Panc1 (cell line): ENCODE measurements around the gene LRIT3. TPM values are rescaled to one million over a fixed set of nuclear protein-coding genes. Genes with fewer than 3 reads are reported as not detected.

Experiments used
- ATAC-seq: fragments of 200-7000 bp; cut with Tn5 transposase; 2 replicates; pipeline ENCODE4 v1.9.1; 2020; ENCODE audit warnings: mild to moderate bottlenecking, moderate library complexity
- BruUV-seq: library from RNA; stranded (reverse); fragments of 400-500 nt; replicated peaks from 2 replicates; lab custom pipeline; 2021; lab: Mats Ljungman, UMichigan
- CTCF ChIA-PET: fragments of 300-600 bp; sonication (Branson Sonifier 250); formaldehyde crosslinking; loops from one replicate; lab custom pipeline; 2022; ENCODE audit warnings: antibody characterized with exemption; lab: Charles Lee
- POLR2A ChIA-PET: fragments of 300-600 bp; sonication (Branson Sonifier 250); formaldehyde crosslinking; loops from one replicate; lab custom pipeline; 2022; ENCODE audit warnings: antibody characterized with exemption; lab: Charles Lee
- DNase-seq: peaks from one replicate; pipeline ENCODE4 v3.0.0-alpha.2; 2010; ENCODE audit warnings: low read depth, low spot score
- H3K27ac ChIP-seq: 2 replicates; pipeline ENCODE4 v1.5.1; 2011; ENCODE audit warnings: mild to moderate bottlenecking, low read length, inconsistent platforms
- H3K27me3 ChIP-seq: fragments of 200-500 bp; sonication (Bioruptor generic); 2 replicates; pipeline ENCODE4 v1.6.0; 2014; ENCODE audit warnings: low read length, inconsistent platforms; ENCODE audit not compliant: control insufficient read depth, insufficient read depth
- H3K36me3 ChIP-seq: fragments of 200-500 bp; sonication (Bioruptor generic); 2 replicates; pipeline ENCODE4 v1.5.1; 2014; ENCODE audit warnings: inconsistent platforms, mild to moderate bottlenecking, low read length, moderate library complexity; ENCODE audit not compliant: control insufficient read depth, insufficient read depth
- H3K4me1 ChIP-seq: 2 replicates; pipeline ENCODE4 v1.5.1; 2011; ENCODE audit warnings: inconsistent platforms, mild to moderate bottlenecking, low read length, moderate library complexity; ENCODE audit not compliant: control insufficient read depth, insufficient read depth
- H3K4me3 ChIP-seq, 2 experiments: 2 replicates each; pipeline ENCODE4 v1.5.1; 2011 to 2012; ENCODE audit warnings: low read depth in 2 of 2, low read length in 2 of 2, mild to moderate bottlenecking in 2 of 2, inconsistent platforms in 1 of 2, moderate library complexity in 1 of 2
- H3K9me3 ChIP-seq: fragments of 200-500 bp; sonication (Bioruptor generic); 2 replicates; pipeline ENCODE4 v1.5.1; 2014; ENCODE audit warnings: low read depth, mild to moderate bottlenecking, inconsistent platforms, low read length, moderate library complexity; ENCODE audit not compliant: control insufficient read depth, insufficient read depth
- CTCF ChIP-seq: fragments of 450-650 bp; IDR thresholded peaks from 2 replicates; pipeline ENCODE4 v1.5.1; 2017; ENCODE audit warnings: mild to moderate bottlenecking
- POLR2AphosphoS5 ChIP-seq: IDR thresholded peaks from 2 replicates; pipeline ENCODE4 v1.6.1; 2012; ENCODE audit warnings: mild to moderate bottlenecking, low read depth, low read length, moderate library complexity
- SIN3A ChIP-seq: IDR thresholded peaks from 2 replicates; pipeline ENCODE4 v1.6.1; 2012; ENCODE audit warnings: low read depth, mild to moderate bottlenecking, low read length, moderate library complexity, borderline replicate concordance; ENCODE audit not compliant: insufficient read depth
- TCF7L2 ChIP-seq: IDR thresholded peaks from 2 replicates; pipeline ENCODE4 v1.6.1; 2011; ENCODE audit warnings: mild to moderate bottlenecking, low read depth, low read length, inconsistent platforms
- in situ Hi-C: cut with HindIII; loops from 2 replicates; pipeline ENCODE4 v1.10.0; 2016; ENCODE audit warnings: low sequenced_read_pairs, low pct_unique_long_range_greater_than_20kb
- intact Hi-C: fragments of 100-400 bp; cut with micrococcal nuclease; formaldehyde crosslinking; loops from one replicate; pipeline ENCODE4 v1.10.0; 2022; ENCODE audit not compliant: unreplicated experiment
- total RNA-seq: library from RNA; stranded (reverse); gene quantifications from one replicate; pipeline ENCODE4 v1.2.1, GENCODE V29; 2021; ENCODE audit not compliant: unreplicated experiment
- TF ChIP-seq, protein P1 (sequence below), 2 experiments: IDR thresholded peaks; 2 replicates each; pipeline ENCODE4 v1.6.1; 2011 to 2012; ENCODE audit warnings: low read depth in 2 of 2, control low read depth in 1 of 2, low read length in 1 of 2, mild to moderate bottlenecking in 1 of 2, moderate library complexity in 1 of 2; ENCODE audit not compliant: insufficient read depth in 1 of 2

Gene LRIT3
- total RNA-seq, 1 experiment from 2014 or later, result 0.05 TPM

DNA sequence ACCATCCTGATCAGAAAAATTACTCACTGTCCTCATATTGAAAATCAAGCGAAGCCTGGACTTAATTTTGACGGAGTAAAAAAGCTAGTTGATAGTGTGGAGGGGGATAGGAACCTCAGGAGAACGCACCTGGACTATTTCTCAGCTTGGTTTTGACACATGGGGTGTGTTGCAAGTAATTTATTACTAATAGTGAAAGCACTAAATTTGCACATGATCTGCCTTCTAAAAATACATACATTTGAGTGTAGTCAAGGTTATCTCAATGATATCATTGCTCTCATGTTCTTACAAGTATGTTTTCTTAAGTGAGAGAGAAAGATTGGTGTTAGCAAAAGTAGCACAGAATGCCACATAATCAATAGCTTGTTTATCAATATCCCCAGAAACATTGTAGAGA is 29.5 kb downstream of the LRIT3 start:
- Histone ChIP-seq H3K36me3 (no peaks in the 10 kb centered on the region), H3K4me3 (no peak overlapping the region), H3K27ac (no peak overlapping the region), H3K9me3 (no peaks in the 10 kb centered on the region), H3K27me3 (no peaks in the 10 kb centered on the region), H3K4me1 (no peaks in the 10 kb centered on the region)
- no peak for TF ChIP-seq TCF7L2
- no peak for TF ChIP-seq SIN3A
- intact Hi-C loops, result no loop called here
- ChIA-PET POLR2A (no interaction called here), CTCF (no interaction called here)
- in situ Hi-C loops, result no loop called here
- BruUV-seq, result no TSS peak
- ATAC-seq (no peak), DNase-seq (no peak)

DNA sequence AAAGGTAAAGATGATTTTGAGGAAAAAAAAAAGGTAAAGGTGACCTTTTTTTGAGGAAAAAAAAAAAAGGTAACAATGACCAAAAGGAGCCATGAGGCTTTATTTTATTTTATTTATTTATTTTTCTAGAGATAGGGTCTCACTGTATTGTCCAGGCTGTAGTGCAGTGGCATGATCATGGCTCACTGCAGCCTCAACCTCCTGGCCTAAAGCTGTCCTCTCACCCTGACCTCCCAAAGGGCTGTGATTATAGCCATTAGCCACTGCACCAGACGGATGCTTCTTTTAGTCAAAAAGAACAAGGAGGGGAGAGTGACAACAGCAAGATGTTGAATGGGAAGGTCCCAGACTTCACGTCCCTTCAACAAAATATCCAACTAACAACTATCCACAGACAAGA is 30.4 kb downstream of the LRIT3 start:
- ChIA-PET POLR2A (no interaction called here), CTCF (no interaction called here)
- DNase-seq, result no peak
- Histone ChIP-seq H3K9me3 (no peaks in the 10 kb centered on the region), H3K36me3 (no peaks in the 10 kb centered on the region), H3K27ac (no peak overlapping the region), H3K4me1 (no peaks in the 10 kb centered on the region), H3K4me3 (no peak overlapping the region), H3K27me3 (no peaks in the 10 kb centered on the region)
- no peak for ATAC-seq
- in situ Hi-C loops (no loop called here), intact Hi-C loops (no loop called here)
- no TSS peak for BruUV-seq
- TF ChIP-seq CTCF (no peak), POLR2AphosphoS5 (no peak), TCF7L2 (no peak), SIN3A (no peak)
- TF ChIP-seq, protein P1, sequence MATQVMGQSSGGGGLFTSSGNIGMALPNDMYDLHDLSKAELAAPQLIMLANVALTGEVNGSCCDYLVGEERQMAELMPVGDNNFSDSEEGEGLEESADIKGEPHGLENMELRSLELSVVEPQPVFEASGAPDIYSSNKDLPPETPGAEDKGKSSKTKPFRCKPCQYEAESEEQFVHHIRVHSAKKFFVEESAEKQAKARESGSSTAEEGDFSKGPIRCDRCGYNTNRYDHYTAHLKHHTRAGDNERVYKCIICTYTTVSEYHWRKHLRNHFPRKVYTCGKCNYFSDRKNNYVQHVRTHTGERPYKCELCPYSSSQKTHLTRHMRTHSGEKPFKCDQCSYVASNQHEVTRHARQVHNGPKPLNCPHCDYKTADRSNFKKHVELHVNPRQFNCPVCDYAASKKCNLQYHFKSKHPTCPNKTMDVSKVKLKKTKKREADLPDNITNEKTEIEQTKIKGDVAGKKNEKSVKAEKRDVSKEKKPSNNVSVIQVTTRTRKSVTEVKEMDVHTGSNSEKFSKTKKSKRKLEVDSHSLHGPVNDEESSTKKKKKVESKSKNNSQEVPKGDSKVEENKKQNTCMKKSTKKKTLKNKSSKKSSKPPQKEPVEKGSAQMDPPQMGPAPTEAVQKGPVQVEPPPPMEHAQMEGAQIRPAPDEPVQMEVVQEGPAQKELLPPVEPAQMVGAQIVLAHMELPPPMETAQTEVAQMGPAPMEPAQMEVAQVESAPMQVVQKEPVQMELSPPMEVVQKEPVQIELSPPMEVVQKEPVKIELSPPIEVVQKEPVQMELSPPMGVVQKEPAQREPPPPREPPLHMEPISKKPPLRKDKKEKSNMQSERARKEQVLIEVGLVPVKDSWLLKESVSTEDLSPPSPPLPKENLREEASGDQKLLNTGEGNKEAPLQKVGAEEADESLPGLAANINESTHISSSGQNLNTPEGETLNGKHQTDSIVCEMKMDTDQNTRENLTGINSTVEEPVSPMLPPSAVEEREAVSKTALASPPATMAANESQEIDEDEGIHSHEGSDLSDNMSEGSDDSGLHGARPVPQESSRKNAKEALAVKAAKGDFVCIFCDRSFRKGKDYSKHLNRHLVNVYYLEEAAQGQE (IDR thresholded peaks at IDR 0.05; ENCODE audit: insufficient read depth in 1 of 2, low read depth in 2 of 2, low read length in 1 of 2), result no peak

GRCh38 chr4:109879081-109879480 is 31.2 kb downstream of the LRIT3 start:
- TF ChIP-seq POLR2AphosphoS5 (no peak), TCF7L2 (no peak), SIN3A (no peak), CTCF (no peak)
- TF ChIP-seq, protein P1 (IDR thresholded peaks at IDR 0.05; ENCODE audit: insufficient read depth in 1 of 2, low read depth in 2 of 2, low read length in 1 of 2), result no peak
- ChIA-PET POLR2A (no interaction called here), CTCF (no interaction called here)
- intact Hi-C loops, result no loop called here
- Histone ChIP-seq H3K27me3 (no peaks in the 10 kb centered on the region), H3K9me3 (no peaks in the 10 kb centered on the region), H3K4me3 (no peak overlapping the region), H3K4me1 (no peaks in the 10 kb centered on the region), H3K27ac (no peak overlapping the region), H3K36me3 (no peaks in the 10 kb centered on the region)
- in situ Hi-C loops, result no loop called here
- ATAC-seq (no peak), DNase-seq (no peak)
- no TSS peak for BruUV-seq
